GM12874 (cell line): ENCODE measurements around the gene HSD11B1.

Experiments used
- TF ChIP-seq, protein P1 (sequence below): IDR thresholded peaks from 2 replicates; pipeline ENCODE4 v1.5.1; 2011; ENCODE audit warnings: low read depth, mild to moderate bottlenecking, control low read depth, low read length, moderate library complexity; ENCODE audit not compliant: insufficient read depth

Gene HSD11B1

DNA sequence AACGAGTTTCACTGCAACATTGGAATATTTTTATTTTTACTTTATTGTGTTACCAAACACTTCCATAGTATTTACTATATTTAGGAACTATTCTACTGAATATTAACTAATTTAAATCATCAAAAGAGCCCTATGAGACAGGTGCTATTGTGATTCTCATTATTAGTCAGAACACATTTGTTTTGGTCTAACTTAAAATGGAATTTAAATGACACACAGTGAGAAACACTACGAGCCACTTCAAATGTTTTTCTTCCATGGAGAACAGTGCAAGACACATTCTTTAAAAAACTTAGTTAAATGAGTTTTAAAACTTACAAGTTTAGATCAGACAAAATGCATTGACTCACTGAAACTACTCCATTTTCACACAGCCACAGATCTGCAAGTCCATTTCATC is 44.6 kb downstream of the HSD11B1 start:
- TF ChIP-seq, protein P1, sequence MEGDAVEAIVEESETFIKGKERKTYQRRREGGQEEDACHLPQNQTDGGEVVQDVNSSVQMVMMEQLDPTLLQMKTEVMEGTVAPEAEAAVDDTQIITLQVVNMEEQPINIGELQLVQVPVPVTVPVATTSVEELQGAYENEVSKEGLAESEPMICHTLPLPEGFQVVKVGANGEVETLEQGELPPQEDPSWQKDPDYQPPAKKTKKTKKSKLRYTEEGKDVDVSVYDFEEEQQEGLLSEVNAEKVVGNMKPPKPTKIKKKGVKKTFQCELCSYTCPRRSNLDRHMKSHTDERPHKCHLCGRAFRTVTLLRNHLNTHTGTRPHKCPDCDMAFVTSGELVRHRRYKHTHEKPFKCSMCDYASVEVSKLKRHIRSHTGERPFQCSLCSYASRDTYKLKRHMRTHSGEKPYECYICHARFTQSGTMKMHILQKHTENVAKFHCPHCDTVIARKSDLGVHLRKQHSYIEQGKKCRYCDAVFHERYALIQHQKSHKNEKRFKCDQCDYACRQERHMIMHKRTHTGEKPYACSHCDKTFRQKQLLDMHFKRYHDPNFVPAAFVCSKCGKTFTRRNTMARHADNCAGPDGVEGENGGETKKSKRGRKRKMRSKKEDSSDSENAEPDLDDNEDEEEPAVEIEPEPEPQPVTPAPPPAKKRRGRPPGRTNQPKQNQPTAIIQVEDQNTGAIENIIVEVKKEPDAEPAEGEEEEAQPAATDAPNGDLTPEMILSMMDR: no peak

DNA sequence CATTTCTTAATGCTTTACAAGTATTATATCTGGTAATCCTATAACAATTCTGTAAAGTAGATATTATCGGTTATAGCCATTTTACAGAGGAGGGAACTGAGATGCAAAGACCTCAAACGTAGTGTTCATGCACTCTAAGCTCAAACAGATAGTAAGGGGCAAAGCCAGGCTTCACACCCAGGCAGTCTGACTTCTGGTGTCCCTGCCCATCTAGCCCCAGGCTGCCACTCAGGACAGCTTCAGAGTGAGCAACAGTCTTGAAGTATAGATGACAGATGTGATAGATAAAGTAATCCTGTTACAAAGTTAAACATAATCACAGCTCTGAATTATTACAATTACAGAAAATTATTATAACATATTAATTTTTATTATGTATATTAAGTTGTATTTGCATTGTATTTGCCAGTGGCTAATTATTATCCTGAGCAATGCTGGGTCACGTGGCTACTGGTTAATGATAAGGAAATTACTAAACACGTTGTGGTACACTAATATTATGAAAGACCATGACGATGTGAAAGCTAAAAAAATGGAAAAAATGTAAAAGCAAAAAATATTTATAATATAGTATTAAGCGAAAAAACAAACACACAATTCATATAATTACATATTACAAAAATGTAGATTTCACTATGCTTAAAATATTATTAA is 45.2 kb downstream of the HSD11B1 start:
- TF ChIP-seq, protein P1: no peak

DNA sequence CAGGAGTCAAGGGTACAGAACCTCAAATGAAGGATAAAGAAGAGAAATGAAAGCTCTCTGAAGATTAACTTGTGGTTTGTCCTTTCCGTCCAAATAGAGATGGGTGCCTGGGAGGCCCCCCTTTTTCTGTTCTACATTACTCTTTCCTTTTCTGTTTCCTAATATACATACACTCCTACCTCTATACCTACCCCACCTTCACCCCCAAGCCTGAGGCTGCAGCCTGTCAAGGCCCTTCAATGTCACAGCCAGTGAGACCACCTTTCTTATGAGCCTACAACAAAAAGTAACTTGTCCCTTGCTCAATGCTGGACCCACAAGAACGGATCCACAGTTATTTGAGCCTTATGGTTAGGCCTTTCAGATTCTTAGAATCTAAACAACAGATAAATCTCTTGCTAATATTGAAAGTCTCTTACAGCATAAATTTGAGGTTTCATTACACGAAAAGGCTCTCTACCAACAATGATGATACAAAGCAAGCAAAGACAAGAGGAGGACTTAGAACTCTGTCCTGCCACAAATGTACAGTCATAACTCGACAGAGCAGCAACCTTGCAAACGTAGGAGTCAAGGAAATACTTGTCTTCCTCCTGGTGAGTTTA is 47.1 kb downstream of the HSD11B1 start:
- TF ChIP-seq, protein P1: no peak

DNA sequence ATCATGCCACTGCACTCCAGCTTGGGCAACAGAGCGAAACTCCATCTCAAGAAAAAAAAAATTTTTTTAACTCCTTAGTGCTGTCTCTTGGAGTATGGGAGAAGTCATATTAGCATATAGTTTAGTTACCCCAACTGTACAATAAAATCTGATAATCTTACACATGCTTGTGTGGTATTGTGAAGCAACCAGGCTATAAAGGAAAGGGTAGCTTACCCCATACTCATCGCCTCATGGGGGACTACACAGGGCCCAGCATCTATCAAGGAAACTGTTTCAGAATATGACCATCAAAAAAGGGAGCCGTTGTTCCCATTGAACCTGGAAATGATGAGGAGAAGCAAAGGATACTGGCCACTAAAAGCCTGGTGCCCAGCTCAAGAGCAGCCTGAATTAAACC is 48.2 kb downstream of the HSD11B1 start:
- TF ChIP-seq, protein P1: no peak

DNA sequence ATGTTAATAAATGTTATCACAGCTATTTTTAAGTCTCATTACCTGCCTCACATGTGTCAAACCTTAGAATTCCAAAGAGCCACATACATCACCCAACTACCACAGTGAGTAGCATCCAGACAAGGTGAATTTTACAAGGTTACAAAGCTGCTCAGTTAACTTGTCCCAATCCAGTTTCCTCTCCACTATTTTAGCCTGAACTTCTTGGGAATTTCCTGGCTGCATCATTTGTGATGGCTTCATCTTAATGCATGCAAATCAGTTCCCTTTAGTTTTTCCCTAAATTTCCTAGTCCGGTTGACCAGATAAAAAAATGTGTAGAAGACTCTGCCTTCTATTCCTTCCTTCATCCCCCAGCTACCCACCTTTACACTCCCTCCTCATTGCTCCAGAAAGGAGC is 50.6 kb downstream of the HSD11B1 start:
- TF ChIP-seq, protein P1: no peak

GRCh38 chr1:209755926-209756614 is 51.4 kb downstream of the HSD11B1 start, which contains the start of gene TRAF3IP3:
Gene TRAF3IP3, plus strand, starts transcription at chr1:209756053. Its CDS starts 3,987 bp downstream, at chr1:209760040.
- TF ChIP-seq, protein P1: no peak

DNA sequence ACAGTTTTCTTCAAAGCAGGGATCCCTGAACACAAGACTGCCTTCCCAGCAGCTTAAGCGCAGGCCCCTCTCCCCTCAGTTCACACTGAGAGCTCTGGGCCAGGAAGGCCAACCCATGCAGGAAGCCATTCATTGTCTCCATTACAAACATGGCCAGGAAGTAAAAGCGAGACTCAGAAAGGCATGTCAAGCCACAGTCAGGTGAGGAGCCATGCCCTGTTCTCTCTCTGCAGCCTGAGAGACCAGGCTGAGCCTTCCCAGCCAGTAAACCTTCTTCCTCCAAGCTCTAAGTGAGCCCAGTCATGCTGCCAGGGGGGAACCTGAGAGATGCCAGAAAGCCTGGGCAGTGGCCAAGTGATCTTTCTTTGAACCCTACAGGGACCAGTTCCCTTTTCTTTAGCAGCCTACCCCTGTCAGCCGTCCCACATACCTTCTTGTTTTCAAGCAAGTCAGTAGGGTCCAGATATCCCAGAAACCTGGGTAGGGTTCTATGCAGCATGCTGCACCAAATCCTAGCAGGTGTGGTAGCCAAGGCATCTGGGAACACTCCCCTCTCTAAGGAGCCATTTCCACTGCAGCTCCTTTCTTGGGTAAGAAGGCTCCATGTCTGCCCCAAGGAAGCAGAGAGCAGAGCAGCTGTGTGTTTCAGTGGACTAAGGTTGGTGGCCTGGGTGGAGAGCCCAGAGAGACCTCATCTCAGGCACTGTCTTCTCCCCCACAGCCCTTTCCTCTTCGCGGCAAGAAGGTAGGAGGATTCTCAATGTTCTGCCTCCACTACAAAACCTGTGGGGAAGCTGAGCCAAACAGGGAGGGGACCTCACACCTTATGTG is 52.2 kb downstream of the HSD11B1 start:
- TF ChIP-seq, protein P1: no peak
